HepG2 (cell line): ENCODE measurements around the gene TOLLIP. TPM values are rescaled to one million over a fixed set of nuclear protein-coding genes. Genes with fewer than 3 reads are reported as not detected.

Source experiments
- ARNTL ChIP-seq: sonication (generic); formaldehyde crosslinking; IDR thresholded peaks from 2 replicates; pipeline ENCODE4 v1.4.0; 2020; ENCODE audit warnings: mild to moderate bottlenecking, missing genetic modification reagents
- RBM39 ChIP-seq: fragments of 200-400 bp; formaldehyde crosslinking; IDR thresholded peaks from one replicate; pipeline ENCODE4 v1.6.1; 2018; ENCODE audit warnings: antibody characterized with exemption, mild to moderate bottlenecking, low read depth, low read length; ENCODE audit not compliant: poor library complexity, severe bottlenecking
- SOX13 ChIP-seq, 3 experiments: fragments of 450-650 bp in 1 of 3; sonication (generic) in 1 of 3; formaldehyde crosslinking in 1 of 3; IDR thresholded peaks in 2 of 3; conservative IDR thresholded peaks in 1 of 3; 2 replicates each; pipeline versions ENCODE4 v1.5.0 to v1.6.1; 2016 to 2020; ENCODE audit warnings: antibody characterized with exemption in 1 of 3, mild to moderate bottlenecking in 1 of 3, missing compliant biosample characterization in 1 of 3, missing genetic modification reagents in 1 of 3, moderate library complexity in 1 of 3
- SRSF4 ChIP-seq: fragments of 200-400 bp; formaldehyde crosslinking; IDR thresholded peaks from one replicate; pipeline ENCODE4 v1.6.1; 2018; ENCODE audit warnings: mild to moderate bottlenecking, low read depth, low read length, moderate library complexity; ENCODE audit not compliant: poor library complexity, severe bottlenecking
- ZBTB8A ChIP-seq: sonication (generic); formaldehyde crosslinking; IDR thresholded peaks from 2 replicates; pipeline ENCODE4 v1.4.0; 2020; ENCODE audit warnings: mild to moderate bottlenecking, low read depth, missing genetic modification reagents, borderline replicate concordance
- ZKSCAN5 ChIP-seq: sonication (generic); formaldehyde crosslinking; IDR thresholded peaks from 2 replicates; pipeline ENCODE4 v1.5.1; 2020; ENCODE audit warnings: mild to moderate bottlenecking, missing genetic modification reagents
- ZNF205 ChIP-seq: IDR thresholded peaks from 2 replicates; pipeline ENCODE4 v1.6.1; 2018; ENCODE audit warnings: missing biosample characterization, missing genetic modification reagents
- ZNF317 ChIP-seq: sonication (generic); formaldehyde crosslinking; IDR thresholded peaks from 2 replicates; pipeline ENCODE4 v1.5.0; 2020; ENCODE audit warnings: mild to moderate bottlenecking, missing genetic modification reagents
- ZNF484 ChIP-seq: sonication (generic); formaldehyde crosslinking; IDR thresholded peaks from 2 replicates; pipeline ENCODE4 v1.5.1; 2020; ENCODE audit warnings: mild to moderate bottlenecking, low read depth, missing genetic modification reagents, borderline replicate concordance
- ZNF530 ChIP-seq: sonication (generic); formaldehyde crosslinking; IDR thresholded peaks from 2 replicates; pipeline ENCODE4 v1.5.0; 2020; ENCODE audit warnings: low read depth, mild to moderate bottlenecking, missing genetic modification reagents
- polyA plus RNA-seq, 8 experiments: library from polyadenylated mRNA; depleted of rRNA in 3 of 8; stranded (reverse) in 7 of 8; unstranded in 1 of 8; fragments of >200 nt; fragmentation: Illumina TruSeq in 4 of 8; extraction: Trizol in 4 of 8; gene quantifications; 2 replicates each; pipeline versions ENCODE4 v1.2.1 to v1.2.3, GENCODE V29; 2011 to 2016; ENCODE audit warnings: low read depth in 4 of 8, missing spikeins in 1 of 8, mixed read lengths in 1 of 8; ENCODE audit not compliant: insufficient read depth in 1 of 8
- total RNA-seq, 5 experiments: library from RNA; depleted of rRNA; stranded (reverse); fragments of >200 nt; fragmentation: Illumina TruSeq; extraction: Trizol; gene quantifications; 2 replicates each; pipeline ENCODE4 v1.2.3, GENCODE V29; 2016; ENCODE audit warnings: low read depth in 1 of 5
- TF ChIP-seq, protein P1 (sequence below): IDR thresholded peaks from 2 replicates; pipeline ENCODE4 v1.6.1; 2016
- TF ChIP-seq, protein P2 (sequence below): sonication (generic); formaldehyde crosslinking; IDR thresholded peaks from 2 replicates; pipeline ENCODE4 v1.4.0; 2020; ENCODE audit warnings: mild to moderate bottlenecking, missing genetic modification reagents

TOLLIP gene
- total and polyA plus RNA-seq, 2 of the 13 experiments (the other 11 are each of a cell fraction or from before 2014, with no cell fraction given) = 25.9 to 47.5 TPM

DNA sequence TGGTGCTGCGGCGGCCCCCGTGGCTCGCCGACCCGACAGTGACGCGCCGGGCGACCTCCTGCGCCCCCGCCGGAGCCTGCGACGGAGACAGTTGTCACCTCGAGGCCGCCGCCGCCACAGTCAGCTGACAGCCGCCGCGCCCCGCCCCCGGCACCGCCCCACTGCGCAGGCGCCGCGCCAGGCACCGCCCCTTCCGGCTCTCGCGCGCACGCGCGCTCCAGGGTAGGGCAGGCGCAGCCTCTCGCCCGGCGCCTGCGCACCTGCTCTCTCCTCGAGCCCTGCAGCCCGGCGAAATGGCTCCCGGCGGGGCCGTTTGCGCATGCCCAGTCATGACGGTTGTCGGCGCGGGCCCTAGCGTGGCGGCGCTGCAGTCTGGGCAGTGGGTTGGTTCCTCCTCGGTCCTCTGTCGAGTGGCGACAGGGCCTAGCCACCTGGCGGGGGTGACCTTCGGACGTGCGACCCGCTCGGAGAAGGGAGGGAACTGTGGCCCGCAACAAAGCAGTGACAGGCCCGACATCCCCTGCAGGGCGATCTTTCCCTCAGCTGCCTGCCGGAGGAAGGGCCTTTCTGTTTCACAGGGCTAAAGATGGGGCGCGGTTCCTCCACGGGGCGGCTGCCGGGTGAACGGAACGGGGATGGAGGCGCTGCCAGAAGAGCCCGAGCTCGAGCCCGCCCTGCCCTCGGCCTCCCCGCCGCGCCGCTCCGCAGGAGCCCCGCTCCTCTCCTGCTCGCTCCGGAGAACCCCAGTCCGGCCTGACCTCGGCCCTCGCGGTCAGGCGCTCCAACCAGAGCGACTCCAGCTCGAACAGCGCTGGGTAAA lies at the start of gene TOLLIP (continued):
- TF ChIP-seq RBM39 (no peak), ZNF317 (CRISPR knock-in tag) (no peak), ZNF530 (CRISPR knock-in tag) (no peak), ARNTL (CRISPR knock-in tag) (peak; percentile 63; the same call in 1 of the 2 replicates), ZKSCAN5 (no peak), SOX13 (IDR thresholded peaks at IDR 0.05) (no peak), SOX13 (CRISPR knock-in tag; conservative IDR thresholded peaks at IDR 0.05 in 1 of 2, IDR thresholded peaks at IDR 0.05 in 1 of 2) (no peak), ZNF484 (CRISPR knock-in tag) (no peak), ZNF205 (CRISPR knock-in tag) (0 out of 2 replicates have a peak, but pooled peaks have one; percentile 40), ZBTB8A (CRISPR knock-in tag) (no peak), SRSF4 (no peak)
- TF ChIP-seq, protein P1, sequence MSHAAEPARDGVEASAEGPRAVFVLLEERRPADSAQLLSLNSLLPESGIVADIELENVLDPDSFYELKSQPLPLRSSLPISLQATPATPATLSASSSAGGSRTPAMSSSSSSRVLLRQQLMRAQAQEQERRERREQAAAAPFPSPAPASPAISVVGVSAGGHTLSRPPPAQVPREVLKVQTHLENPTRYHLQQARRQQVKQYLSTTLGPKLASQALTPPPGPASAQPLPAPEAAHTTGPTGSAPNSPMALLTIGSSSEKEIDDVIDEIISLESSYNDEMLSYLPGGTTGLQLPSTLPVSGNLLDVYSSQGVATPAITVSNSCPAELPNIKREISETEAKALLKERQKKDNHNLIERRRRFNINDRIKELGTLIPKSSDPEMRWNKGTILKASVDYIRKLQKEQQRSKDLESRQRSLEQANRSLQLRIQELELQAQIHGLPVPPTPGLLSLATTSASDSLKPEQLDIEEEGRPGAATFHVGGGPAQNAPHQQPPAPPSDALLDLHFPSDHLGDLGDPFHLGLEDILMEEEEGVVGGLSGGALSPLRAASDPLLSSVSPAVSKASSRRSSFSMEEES = 0 out of 2 replicates have a peak, but pooled peaks have one; percentile 22
- TF ChIP-seq, protein P2, sequence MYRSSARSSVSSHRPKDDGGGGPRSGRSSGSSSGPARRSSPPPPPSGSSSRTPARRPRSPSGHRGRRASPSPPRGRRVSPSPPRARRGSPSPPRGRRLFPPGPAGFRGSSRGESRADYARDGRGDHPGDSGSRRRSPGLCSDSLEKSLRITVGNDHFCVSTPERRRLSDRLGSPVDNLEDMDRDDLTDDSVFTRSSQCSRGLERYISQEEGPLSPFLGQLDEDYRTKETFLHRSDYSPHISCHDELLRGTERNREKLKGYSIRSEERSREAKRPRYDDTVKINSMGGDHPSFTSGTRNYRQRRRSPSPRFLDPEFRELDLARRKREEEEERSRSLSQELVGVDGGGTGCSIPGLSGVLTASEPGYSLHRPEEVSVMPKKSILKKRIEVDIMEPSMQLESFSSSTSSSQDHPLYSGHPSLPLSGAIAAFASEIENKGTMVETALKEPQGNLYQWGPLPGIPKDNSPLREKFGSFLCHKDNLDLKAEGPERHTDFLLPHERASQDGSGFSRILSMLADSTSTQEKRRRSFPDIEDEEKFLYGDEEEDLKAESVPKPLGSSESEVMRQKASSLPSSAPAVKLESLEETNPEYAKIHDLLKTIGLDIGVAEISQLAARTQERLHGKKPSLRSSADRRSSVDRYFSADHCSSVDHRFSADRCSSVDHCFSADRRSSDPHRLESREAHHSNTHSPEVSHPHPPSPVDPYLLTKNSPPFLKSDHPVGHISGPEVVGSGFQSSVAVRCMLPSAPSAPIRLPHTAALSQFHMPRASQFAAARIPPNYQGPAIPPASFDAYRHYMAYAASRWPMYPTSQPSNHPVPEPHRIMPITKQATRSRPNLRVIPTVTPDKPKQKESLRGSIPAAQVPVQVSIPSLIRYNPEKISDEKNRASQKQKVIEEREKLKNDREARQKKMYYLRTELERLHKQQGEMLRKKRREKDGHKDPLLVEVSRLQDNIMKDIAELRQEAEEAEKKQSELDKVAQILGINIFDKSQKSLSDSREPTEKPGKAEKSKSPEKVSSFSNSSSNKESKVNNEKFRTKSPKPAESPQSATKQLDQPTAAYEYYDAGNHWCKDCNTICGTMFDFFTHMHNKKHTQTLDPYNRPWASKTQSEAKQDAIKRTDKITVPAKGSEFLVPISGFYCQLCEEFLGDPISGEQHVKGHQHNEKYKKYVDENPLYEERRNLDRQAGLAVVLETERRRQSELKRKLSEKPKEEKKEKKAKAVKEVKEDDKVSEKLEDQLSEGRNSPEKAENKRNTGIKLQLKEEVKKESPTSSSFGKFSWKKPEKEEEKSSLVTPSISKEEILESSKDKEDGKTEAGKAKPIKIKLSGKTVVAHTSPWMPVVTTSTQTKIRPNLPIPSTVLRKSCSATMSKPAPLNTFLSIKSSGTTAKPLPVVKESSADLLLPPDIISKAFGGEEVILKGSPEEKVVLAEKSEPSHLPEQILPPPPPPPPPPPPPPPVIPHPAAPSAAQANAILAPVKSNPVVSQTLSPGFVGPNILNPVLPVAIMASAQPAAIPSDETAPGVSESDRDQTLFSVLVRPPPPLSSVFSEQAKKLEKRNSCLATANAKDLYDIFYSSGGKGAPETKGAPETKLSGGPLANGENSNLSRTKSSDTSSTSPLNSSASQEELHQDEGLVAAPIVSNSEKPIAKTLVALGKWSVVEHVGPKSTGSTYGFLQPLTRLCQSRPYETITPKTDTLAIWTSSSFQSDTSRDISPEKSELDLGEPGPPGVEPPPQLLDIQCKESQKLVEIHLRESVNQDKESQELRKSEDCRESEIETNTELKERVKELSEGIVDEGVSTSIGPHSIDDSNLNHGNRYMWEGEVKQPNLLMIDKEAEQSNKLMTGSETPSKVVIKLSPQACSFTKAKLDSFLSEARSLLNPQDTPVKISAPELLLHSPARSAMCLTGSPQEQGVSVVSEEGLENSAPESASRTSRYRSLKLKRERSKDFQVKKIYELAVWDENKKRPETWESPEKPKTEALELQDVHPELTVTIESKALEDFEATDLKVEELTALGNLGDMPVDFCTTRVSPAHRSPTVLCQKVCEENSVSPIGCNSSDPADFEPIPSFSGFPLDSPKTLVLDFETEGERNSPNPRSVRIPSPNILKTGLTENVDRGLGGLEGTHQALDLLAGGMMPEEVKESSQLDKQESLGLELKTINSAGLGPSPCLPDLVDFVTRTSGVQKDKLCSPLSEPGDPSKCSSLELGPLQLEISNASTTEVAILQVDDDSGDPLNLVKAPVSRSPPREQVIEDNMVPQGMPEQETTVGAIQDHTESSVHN (CRISPR knock-in tag) = peak; percentile 86; the same call in 1 of the 2 replicates
